Stimulated activated CD4-positive, alpha-beta T cell treated with anti-CD3 and anti-CD28 coated beads, Interleukin-1b, Interleukin-23, amount 100 ng/mL, for 48 hours (primary cell): ENCODE data around the gene SLC37A3.
A peak's percentile ranks its signal among the peaks of the same experiment; 100 is the strongest.
"Not testable (repeated sequence)": the region's sequence is repeated elsewhere in the genome, so short reads cannot be mapped to it uniquely, and the experiment has no call there.

Experiments
- DNase-seq: peaks from one replicate; pipeline ENCODE4 v3.0.0-alpha.2; 2020

The SLC37A3 gene

GRCh38 chr7:140397784-140398750 lies at the start of gene SLC37A3:
TSS of gene SLC37A3 (minus strand) at chr7:140398530. CDS start at chr7:140382526, 16,004 bp downstream.
- DNase-seq, result peak; percentile 89

GRCh38 chr7:140447841-140448240 lies 49.5 kb upstream of the SLC37A3 start:
- DNase-seq, result no peak

GRCh38 chr7:140446467-140446866 lies 48.1 kb upstream of the SLC37A3 start:
- DNase-seq, result no peak

GRCh38 chr7:140441519-140441918 lies 43.2 kb upstream of the SLC37A3 start:
- no peak for DNase-seq

- DNase-seq, result no peak
Measured at GRCh38 chr7:140440593-140440992, 42.3 kb upstream of the SLC37A3 start.

- no peak for DNase-seq
Measured at GRCh38 chr7:140439359-140439758, 41.0 kb upstream of the SLC37A3 start.

- no peak for DNase-seq
Measured at GRCh38 chr7:140435252-140435895, 37.0 kb upstream of the SLC37A3 start.

- no peak for DNase-seq
Measured at GRCh38 chr7:140433396-140433795, 35.1 kb upstream of the SLC37A3 start.

- DNase-seq, result no peak
Measured at GRCh38 chr7:140426130-140426529, 27.8 kb upstream of the SLC37A3 start.

- no peak for DNase-seq
Measured at GRCh38 chr7:140425718-140426117, 27.4 kb upstream of the SLC37A3 start.

GRCh38 chr7:140423501-140423900 lies 25.2 kb upstream of the SLC37A3 start:
- no peak for DNase-seq

- no peak for DNase-seq
Measured at GRCh38 chr7:140421521-140421920, 23.2 kb upstream of the SLC37A3 start.

GRCh38 chr7:140418653-140419052 lies 20.3 kb upstream of the SLC37A3 start:
- DNase-seq, result no peak

- DNase-seq, result not testable (repeated sequence)
Measured at GRCh38 chr7:140418156-140418472, 19.8 kb upstream of the SLC37A3 start.

GRCh38 chr7:140417456-140418155 lies 19.3 kb upstream of the SLC37A3 start:
- DNase-seq, result no peak

- DNase-seq, result no peak
Measured at GRCh38 chr7:140416560-140416959, 18.2 kb upstream of the SLC37A3 start.

GRCh38 chr7:140415816-140416215 lies 17.5 kb upstream of the SLC37A3 start:
- not testable (repeated sequence) for DNase-seq

GRCh38 chr7:140415361-140415760 lies 17.0 kb upstream of the SLC37A3 start:
- DNase-seq, result no peak

- DNase-seq, result no peak
Measured at GRCh38 chr7:140404565-140405065, 6.3 kb upstream of the SLC37A3 start.

- peak; percentile 40 for DNase-seq
Measured at GRCh38 chr7:140403878-140404564, 5.7 kb upstream of the SLC37A3 start, which contains the start of gene RAB19. TSS of gene RAB19 (plus strand) at chr7:140404058. CDS start at chr7:140407647, 3,589 bp downstream.

- no peak for DNase-seq
Measured at GRCh38 chr7:140402178-140402835, 4.0 kb upstream of the SLC37A3 start.

- DNase-seq, result no peak
Measured at GRCh38 chr7:140400381-140400780, 2.1 kb upstream of the SLC37A3 start.
